ENCODE measurements around the gene RBM19. TPM values are rescaled to one million over a fixed set of nuclear protein-coding genes. Genes with fewer than 3 reads are reported as not detected.

RBM19 gene
- polyA plus RNA-seq, 1 donor = 19.1 TPM

DNA sequence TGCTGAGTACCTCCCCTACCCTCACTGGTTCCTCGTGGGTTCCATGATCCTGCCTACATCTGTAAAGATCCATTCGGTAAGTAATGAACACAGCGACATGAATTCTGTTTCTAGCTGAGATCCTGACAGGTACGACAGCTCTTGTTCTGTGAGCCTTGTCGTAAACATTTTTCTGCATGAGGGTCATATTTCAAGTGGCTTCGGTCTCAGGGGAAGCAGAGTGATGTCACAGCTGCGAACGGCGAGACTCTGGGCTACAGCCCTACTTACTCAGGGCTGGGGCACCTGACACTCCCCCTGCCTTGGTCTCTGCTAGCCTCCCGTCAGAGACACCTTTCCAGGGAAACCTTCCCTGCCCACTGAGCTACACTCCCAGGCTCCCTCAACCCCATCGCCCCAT is 85.8 kb downstream of the RBM19 start:
- DNase-seq = no peak

DNA sequence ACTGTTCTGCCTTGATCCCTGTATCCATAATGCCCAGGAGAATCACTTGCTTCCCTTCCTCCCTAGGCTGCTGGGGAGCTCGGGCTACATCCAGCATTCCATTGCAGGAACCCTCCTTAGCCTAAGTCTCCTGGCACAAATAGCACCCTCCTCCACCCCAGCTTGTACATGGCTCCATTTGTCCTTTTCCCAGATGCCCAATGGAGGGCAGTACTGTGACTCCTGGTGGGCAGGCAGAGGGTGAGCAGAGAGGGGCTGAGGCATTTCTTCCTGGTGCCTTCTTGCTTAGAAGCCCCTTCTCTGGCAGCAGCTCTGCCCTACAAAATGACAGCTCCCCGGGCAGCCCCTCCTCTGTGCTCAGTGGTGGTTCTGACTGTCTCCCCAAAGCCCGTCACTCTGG is 86.5 kb downstream of the RBM19 start:
- DNase-seq = no peak

DNA sequence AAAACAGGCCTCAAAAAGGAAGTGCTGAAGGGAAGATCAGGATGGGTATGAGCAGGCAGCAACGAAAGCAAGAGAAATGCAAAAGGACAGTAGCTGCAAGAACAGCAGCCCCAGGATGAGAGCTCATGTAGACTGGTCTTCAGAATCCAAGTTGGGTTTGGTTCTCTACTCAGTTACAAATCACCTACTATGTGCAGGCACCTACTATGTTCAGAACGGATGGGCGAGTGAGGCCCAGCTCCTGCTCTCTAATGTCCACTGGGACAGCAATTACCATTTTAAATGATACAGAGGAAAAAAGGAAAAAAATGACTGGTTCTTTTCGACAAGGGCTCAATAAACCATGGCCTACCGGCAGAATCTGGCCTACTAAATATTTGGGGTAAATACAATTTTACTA is 88.5 kb downstream of the RBM19 start:
- DNase-seq = no peak

DNA sequence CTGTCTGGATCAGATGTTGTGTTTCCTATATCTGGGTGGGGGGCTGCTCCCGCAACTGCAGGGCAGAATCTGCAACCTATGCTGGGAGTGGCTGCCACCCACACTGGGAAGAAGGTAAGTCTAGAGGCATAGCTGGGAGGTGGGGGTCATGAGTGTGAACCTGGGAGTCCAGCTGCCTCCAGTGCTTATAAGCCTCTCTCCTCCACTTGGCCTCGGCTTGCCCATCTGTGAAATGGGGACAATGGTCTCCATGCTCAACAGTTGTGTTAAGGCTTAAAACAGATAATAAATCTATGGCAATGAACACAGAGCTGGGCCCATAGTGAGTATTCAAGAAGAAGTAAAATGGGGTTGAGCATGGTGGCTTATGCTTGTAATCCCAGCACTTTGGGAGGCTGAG is 90.0 kb downstream of the RBM19 start:
- no peak for DNase-seq

DNA sequence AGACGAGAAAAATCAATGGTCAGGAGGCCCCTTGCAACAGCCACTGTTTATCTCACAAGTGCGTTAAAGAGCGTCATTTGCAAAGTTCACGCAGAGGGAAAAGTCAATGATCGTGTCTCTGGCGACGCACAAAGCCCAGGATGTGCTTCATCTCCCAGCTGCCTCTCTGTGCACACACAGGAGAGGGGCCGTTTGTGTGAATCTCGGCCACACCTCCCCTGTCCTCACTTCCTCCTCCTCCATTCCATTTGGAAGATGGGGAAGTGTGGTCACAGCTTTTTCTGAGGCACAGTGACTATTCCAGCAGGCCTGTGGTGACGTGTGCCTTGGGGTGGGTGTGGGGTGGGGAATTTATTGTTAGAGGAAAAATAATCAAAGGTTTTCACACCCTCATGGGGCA is 90.4 kb downstream of the RBM19 start:
- DNase-seq = no peak

DNA sequence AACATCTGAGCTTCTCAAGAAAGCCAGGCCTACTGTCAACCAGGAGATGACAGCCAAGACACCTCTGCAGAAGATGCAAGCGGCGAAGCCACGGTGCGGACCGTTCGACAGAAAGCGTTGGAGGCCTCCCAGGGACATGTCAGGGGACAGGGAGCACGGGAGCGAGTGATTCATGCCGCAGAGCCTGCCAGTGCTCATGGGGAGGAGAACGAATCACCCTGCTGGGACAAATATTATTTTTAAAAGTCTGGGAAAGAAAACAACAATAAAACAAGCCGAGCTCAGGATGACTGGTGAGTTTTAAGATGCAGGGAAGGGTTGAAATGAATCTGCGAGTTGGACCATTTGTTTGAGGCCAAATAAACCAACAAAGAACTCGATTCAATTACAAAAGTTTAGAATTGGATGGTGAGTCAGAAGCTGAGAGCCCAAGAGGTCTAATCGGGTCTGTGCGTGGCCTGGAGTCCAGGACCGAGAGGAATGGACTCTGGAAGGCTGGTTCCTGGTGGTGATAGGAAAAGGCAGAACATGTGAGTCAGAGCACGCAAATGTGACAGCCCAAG is 91.0 kb downstream of the RBM19 start:
- DNase-seq = no peak

DNA sequence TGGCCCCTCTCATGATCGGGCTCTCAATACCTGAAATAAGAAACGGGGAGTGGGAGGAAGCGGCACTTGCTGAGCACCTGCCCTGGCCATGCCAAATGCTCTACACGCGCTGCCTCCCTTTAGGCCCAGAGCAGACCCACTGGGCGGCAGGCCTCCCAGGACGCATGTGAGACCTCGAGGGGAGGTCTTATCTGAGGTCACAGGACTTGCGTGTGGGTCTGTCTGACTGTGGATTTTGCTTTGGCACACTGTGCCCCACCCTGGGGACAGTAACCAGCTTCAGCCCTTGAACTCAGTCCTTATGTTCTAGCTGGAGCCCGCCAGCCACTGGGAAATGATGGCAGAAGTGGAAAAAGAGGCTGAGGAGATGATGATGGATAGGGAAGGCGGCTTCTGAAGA is 91.8 kb downstream of the RBM19 start:
- DNase-seq = no peak

DNA sequence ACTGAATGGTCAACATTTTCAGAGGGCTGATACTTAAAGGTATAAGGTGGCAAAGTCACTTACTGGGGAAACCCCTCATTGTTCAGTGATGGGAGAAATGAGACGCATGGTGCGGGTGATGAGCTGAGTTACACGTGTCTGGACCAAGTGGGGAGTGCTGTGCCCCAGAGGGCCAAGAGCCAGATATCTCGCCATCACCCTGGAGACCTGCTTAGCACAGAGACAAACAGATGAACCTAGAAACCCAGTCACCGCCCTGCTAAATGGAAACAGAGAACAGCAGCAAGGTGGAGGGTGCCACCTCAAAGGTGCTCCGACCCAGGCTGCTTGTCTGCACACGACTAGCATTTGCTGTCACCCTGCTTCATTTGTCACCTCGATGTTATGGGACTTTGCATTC is 92.4 kb downstream of the RBM19 start:
- DNase-seq = no peak

DNA sequence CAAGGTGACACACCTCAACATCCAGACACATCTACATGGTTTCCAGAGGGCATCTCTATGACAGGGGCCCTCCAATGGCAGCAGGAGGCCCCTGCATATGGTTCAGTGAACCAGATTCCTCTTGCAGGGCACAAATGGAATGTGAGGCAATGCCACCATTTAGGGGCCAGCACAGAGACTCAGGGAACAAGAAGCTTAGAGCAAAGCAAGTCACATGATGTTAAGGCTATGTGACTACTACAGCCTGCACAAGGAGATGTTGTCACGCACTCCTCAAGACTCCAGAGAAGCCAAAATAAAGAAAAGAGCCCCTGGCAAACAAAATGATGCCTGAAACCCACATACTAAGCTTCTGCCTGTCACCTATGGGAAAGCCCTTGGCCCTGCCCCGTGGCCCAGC is 95.2 kb downstream of the RBM19 start:
- no peak for DNase-seq

DNA sequence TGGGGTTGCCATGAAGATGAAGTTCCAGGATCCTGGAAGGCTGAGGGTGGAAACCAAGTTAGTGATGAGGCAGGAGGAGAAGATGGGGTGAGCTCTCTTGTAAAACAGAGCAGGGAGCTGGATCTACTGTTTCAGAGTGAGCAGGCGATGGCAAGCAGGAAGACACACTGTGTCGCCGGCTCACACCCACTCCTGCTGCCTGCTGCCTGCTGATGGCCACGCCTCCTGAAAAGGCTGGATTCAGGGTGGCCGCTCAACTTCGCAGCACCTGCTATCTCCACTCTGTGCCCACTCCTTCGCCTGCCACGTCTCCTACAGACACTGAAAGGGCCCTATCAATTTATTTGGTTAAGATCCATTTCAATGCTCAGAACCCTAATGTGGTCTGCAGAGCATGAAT is 96.1 kb downstream of the RBM19 start:
- DNase-seq = no peak

DNA sequence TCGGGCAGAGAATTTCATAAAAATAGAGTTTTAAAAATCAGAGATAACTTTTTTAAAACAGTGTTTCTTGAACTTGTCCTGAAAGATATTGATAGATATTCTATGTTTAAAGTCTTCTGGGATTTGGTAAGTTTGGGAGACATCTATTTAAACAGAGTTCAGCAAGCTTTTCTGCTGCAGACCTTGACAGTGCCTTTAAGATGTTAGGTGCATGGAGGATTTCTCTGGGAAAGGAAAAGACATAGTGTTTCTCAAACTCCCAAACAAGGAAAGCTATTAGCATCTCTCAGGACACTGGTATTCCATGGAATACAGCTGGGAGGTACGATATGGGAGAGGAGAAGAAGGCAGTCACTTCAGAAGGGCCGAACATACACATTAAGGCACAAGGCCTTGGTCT is 97.8 kb downstream of the RBM19 start:
- no peak for DNase-seq

DNA sequence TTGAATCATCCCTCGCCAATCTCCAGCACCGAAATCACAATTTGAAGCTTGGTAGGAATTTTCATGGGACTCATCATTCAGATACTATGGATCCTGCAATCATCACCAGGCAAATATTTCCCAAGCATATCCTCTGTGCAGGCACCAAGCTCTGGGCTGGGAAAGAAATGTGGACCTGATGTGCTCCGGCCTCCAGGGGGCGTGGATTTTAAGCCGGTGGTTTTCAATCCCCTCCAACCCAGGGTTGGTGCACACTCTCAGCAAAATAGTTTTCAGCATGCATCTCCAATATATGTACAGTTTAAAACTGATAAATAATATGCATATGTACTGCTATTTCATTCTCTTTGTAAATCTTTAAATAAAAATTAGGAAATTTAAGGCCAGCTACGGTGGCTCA is 98.9 kb downstream of the RBM19 start:
- DNase-seq = no peak

DNA sequence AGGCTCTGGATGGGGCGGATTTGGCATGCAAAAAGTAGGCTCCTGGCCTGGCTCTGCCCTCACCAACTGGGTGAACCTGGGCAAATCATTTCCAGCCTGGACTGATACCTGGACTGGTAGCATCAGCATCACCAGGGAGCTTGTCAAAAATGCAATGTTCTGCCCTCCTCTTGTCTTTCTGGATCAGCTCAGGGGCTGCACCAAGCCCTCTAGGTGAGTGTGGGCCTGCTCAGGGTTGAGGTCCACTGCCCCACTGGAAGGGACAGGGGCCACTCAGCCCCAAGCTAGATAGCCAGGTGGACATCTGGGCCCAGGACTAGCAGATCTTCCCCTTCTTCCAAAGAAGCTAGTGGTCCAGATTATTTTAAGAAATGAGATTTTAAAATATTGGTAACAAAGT is 99.6 kb downstream of the RBM19 start:
- DNase-seq = no peak

DNA sequence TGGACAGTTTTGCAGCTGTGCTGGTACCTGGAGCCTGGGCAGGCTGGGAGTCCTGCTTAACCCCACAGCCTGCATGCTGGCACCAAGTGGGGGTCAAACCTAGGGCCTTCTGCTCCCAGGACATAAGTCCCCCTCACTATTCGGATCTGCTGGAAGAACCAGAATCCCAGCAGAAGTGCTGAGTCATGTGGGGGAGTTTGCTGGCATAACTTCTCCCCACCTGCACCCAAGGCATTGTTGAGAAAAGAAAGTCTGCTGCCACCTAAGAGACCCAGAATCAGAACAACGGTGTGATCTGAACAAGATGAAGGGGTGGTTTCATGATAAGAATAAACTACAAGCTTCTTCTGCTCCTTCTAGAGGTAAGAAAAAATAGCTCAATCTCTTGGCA is 102.7 kb downstream of the RBM19 start:
- DNase-seq = no peak

DNA sequence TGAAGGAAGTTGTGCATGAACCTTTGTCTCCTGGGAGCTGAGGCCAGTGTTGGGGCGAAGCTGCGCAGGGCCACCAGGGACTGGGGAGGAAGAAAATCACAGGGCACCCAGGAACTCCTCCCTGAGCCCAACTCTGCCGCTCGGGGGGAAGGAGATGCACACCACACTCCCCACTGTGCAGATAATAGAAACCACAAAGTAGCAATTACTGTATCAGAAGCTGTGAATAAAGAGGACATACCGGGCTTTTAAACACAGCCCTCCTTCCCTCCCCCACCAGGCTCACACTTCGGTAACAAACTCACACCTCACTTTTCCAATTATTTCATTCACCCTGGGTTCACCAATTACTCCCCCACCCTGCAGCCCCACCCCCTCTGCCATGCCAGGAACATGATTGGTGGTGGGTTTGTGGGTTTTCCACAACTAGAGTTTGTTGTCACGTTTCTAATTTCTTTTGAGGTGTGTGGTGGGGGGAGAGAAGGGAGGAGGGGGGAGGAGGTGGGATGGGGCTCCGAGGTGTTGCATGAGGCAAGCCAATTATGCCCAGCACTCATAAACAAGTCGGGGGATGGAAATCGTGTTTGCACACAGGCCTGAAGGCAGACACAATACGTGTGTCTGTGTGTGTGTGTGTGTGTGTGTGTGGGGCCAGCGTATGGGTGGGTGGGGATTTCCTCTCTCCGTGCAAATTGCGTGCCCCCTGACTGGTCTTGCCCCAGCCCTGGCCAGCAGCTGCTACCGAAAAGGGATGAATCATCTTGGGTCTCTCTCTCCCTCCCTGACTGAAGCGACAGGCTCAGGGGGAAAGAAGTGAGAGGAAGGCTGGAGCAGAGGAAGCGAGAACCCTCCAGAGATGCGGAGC is 103.3 kb downstream of the RBM19 start:
- DNase-seq = no peak

DNA sequence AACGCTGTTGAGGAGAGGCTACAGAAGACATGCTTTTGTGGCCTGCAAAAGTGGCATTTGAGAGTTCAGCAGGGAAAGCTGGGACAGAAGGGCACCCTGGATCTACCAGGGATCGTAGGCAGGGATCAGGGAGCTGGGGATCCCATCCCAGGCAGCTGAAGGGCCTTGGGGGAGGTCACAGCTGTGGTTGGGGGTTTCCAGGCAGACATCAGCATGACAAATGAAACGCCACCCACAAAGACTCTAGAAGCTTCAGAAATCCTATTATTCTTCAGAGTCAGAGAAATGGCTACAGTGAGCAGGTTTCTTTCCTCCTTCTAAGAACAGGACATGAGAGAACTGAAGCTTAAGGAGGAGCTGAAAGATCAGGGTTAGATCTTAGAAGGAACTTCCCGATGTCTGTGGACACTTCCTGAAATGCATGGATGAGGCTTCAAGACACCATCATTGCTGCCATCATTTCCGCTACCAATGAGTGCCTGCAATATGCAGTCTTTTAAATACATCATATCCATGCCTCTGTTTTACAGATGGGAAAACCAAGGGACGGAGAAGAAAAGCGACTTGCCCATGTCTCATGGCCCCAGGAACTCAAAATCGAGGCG is 104.3 kb downstream of the RBM19 start:
- no peak for DNase-seq

DNA sequence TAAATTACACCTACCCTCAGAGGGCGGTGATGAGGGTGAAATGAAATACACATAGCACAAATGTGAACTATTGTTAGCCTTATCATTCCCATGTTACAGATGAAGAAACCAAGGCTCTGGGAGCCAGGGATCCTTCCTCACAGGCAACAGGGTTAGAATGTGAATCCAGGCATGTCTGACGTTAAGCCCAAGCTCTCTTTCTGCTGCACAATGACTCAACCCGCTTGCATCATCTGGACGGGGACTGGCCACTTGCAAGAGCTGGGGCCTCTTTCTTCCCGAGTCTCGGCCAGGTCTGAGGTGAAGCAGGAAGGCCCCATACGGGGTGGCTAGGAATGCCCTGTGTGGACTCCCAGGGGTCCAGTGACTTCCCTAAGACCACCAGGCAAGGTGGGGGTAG is 105.2 kb downstream of the RBM19 start:
- DNase-seq = no peak

DNA sequence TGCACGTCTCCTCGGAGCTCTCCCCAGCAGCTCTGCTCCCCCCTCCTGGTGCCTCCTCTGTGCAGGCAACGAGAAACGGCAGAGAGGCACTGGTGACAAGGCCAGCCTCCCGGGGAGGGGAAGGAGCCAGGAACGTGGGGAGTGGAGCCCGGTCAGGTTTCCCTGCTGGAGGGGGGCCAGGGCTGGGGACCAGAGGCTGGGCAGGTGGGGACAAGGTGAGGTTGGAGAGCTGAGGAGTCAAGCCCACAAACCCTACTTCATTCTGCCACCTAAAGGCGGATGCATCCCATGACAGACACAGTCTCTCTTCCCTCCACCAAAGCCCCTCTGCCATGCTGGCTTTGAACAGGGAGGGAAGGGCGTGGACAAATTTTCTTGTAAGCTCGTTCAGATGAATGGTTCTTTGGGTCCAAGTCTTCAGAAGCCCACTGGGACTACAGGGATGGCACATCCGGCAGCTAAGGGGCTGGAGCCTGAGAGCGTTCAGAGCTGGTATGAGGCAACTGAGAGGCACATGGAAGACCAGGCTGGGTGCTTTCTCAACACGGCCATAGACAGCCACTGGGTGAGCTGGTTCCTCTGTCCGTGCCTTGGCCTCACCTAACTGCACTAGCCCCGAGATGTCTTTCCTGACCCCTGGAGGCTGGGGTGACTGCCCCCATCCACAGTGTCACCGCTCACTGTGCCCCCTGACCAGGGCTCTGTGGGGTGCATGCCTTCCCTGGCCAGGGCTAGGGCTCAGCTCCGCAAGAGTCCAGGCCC is 105.9 kb downstream of the RBM19 start:
- DNase-seq = no peak

DNA sequence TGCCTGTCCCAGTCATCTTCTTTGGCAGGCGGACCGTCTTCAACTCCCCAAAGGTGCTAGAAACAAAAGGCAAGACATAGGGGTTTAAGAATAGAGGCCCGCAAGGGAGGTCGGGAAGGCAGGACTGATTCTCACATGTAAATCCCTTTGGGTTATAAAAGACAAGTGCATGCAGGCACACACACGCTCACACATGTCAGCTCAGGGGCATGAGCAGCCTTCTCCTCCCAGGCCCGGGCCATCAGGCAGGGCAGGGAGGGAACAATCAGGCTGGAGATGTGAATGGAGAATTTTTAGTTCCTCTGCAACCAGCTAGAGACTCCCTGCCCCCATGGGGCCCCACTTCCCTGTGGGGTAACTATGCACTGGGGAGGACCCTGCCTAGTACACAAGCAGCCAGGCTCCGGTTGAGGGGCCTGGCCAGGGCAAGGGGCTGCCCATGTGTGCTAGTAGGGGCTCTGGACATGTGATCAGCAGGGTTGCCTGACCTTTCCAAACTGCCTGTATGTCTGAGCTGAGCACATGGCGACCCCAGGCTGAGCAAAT is 107.2 kb downstream of the RBM19 start:
- DNase-seq = no peak

DNA sequence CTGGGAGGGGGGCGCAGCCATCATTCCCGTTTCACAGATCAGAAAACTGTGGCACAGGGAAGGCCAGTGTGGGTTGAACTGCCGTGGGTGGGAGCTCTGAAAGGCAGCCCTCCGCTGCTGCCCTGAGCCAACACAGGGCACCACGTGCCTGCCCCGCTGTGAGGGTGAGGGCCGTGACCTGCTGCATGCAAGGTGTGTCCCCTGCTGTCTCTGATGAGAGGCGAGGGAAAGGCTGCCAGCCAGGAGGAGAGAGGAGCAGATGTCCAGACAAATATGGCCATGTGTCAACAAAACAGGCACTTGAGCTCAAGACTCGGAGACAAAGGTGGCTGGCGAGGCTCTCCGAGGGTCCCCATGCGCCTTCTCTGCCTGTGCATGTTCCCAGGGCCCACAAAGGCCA is 108.8 kb downstream of the RBM19 start:
- no peak for DNase-seq

DNA sequence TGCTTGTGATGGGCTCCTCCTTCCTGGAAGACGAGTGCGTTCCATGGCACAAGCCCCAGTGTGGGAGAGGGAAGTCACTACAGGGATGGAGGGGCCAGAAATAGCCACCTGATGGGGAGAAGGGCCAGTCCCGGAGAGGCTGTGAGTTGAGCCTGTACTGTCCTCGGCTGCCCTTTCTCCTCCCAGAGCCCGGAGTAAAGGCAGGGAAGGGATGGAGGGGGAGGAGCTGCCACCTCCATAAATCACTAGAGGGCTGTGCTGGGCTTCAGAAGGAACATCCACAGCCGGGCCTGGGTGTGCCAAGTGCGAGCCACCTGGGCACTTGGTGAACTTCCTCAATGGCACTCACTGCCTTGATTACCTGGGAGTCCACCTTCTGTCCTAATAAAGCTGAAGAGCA is 110.1 kb downstream of the RBM19 start:
- no peak for DNase-seq

DNA sequence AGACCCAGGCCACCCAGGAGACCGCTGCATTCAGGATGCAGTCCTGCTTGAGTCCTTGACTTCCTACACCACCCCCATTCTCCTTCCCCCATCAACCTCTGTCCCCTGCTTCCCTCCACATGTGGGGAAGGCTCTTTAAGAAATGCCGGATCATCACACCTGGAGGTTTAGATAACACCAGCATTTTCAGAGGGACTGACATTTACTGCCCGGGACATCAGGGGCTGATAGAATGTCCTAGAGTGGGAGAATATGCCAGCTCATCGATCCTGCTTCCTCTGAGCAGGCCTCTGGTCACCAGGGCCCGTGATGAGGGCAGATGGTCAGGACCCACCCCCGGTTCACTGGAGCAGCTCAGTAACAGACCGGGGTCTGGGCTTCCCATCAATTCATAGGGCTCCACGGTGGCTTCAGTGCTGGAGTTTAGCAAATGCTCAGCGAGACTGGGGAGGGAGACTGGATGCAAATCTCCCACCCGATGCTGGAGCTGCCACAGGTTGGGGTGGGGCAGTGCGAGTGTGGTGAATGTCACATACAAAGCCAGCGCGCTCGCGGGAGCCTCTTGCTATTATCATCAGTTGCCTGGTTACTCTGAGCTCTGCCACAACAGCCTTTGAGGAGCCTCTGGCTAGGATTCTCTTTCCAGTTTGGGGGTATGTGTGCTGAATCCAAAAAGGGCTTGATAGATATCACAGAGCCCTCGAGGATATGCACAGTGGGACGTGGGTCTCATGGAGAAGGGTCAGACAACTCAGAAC is 111.6 kb downstream of the RBM19 start:
- DNase-seq = no peak
